ENCODE results near the gene CAMK1G. TPM values are rescaled to one million over a fixed set of nuclear protein-coding genes. Genes with fewer than 3 reads are reported as not detected.

Gene CAMK1G
- total and polyA plus RNA-seq, 10 of the 15 experiments (the other 5 are each of a cell fraction or from before 2014, with no cell fraction given) = 0.18 to 0.20 TPM; not detected in 8

DNA sequence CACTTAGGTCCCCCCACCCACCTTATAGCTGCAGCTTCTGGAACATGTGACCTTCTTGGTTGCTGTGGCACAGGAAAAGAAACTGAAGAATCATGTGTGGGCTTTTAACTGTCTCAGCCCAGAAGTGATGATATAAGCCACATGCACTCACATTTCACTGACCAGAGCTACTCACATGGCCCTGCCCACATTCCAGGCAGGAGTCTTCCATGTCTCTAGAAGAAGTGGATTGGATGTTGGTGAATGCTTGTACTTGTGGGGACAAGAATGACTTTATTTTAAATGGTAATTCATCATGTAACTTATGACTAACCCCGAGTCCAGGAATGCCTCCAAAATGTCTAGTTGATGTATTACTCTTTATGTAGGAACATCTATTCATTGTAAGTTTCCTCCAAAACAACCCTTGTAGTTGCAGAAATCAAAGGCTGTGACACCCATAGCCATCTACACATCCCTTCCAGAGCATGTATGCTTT, 15.8 kb upstream of the CAMK1G start (continued):
- TF ChIP-seq, protein P1, sequence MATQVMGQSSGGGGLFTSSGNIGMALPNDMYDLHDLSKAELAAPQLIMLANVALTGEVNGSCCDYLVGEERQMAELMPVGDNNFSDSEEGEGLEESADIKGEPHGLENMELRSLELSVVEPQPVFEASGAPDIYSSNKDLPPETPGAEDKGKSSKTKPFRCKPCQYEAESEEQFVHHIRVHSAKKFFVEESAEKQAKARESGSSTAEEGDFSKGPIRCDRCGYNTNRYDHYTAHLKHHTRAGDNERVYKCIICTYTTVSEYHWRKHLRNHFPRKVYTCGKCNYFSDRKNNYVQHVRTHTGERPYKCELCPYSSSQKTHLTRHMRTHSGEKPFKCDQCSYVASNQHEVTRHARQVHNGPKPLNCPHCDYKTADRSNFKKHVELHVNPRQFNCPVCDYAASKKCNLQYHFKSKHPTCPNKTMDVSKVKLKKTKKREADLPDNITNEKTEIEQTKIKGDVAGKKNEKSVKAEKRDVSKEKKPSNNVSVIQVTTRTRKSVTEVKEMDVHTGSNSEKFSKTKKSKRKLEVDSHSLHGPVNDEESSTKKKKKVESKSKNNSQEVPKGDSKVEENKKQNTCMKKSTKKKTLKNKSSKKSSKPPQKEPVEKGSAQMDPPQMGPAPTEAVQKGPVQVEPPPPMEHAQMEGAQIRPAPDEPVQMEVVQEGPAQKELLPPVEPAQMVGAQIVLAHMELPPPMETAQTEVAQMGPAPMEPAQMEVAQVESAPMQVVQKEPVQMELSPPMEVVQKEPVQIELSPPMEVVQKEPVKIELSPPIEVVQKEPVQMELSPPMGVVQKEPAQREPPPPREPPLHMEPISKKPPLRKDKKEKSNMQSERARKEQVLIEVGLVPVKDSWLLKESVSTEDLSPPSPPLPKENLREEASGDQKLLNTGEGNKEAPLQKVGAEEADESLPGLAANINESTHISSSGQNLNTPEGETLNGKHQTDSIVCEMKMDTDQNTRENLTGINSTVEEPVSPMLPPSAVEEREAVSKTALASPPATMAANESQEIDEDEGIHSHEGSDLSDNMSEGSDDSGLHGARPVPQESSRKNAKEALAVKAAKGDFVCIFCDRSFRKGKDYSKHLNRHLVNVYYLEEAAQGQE (IDR thresholded peaks at IDR 0.05; ENCODE audit: low read depth, low read length) = no peak
- TF ChIP-seq, protein P2, sequence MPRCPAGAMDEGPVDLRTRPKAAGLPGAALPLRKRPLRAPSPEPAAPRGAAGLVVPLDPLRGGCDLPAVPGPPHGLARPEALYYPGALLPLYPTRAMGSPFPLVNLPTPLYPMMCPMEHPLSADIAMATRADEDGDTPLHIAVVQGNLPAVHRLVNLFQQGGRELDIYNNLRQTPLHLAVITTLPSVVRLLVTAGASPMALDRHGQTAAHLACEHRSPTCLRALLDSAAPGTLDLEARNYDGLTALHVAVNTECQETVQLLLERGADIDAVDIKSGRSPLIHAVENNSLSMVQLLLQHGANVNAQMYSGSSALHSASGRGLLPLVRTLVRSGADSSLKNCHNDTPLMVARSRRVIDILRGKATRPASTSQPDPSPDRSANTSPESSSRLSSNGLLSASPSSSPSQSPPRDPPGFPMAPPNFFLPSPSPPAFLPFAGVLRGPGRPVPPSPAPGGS (IDR thresholded peaks at IDR 0.05; ENCODE audit: borderline replicate concordance, insufficient read depth, low read depth, low read length, poor library complexity, severe bottlenecking) = no peak
- TF ChIP-seq GATAD2B (conservative IDR thresholded peaks at IDR 0.05; ENCODE audit: low read depth) (no peak), EED (IDR thresholded peaks at IDR 0.05; ENCODE audit: low read depth) (no peak), HCFC1 (IDR thresholded peaks at IDR 0.05; ENCODE audit: low read length) (no peak)
- TF ChIP-seq, protein P3, sequence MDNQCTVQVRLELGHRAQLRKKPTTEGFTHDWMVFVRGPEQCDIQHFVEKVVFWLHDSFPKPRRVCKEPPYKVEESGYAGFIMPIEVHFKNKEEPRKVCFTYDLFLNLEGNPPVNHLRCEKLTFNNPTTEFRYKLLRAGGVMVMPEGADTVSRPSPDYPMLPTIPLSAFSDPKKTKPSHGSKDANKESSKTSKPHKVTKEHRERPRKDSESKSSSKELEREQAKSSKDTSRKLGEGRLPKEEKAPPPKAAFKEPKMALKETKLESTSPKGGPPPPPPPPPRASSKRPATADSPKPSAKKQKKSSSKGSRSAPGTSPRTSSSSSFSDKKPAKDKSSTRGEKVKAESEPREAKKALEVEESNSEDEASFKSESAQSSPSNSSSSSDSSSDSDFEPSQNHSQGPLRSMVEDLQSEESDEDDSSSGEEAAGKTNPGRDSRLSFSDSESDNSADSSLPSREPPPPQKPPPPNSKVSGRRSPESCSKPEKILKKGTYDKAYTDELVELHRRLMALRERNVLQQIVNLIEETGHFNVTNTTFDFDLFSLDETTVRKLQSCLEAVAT (IDR thresholded peaks at IDR 0.05) = no peak

Measured in GM12878 (cell line).